Liver (tissue), 9 donors: ENCODE measurements around the gene ADARB1. TPM values are rescaled to one million over a fixed set of nuclear protein-coding genes. Genes with fewer than 3 reads are reported as not detected.

ENCODE experiments used
- DNase-seq: peaks from one replicate; pipeline ENCODE4 v3.0.0-alpha.2; 2017; ENCODE audit warnings: low spot score
- H3K27ac ChIP-seq, 2 donors: one replicate each; pipeline ENCODE4 v1.7.0; 2013; ENCODE audit warnings: inconsistent platforms in 2 of 2, low read length in 2 of 2, control low read depth in 1 of 2, low read depth in 1 of 2, mild to moderate bottlenecking in 1 of 2
- H3K27me3 ChIP-seq, 4 donors: one replicate each; pipeline versions ENCODE4 v1.6.1 to v1.7.0; 2013; ENCODE audit warnings: low read length in 3 of 4, inconsistent platforms in 1 of 4, mild to moderate bottlenecking in 1 of 4, moderate library complexity in 1 of 4; ENCODE audit not compliant: control insufficient read depth in 4 of 4, insufficient read depth in 4 of 4
- H3K36me3 ChIP-seq, 4 donors: one replicate each; pipeline versions ENCODE4 v1.6.1 to v1.7.0; 2013; ENCODE audit warnings: low read length in 3 of 4, mild to moderate bottlenecking in 3 of 4, low read depth in 1 of 4, moderate library complexity in 1 of 4; ENCODE audit not compliant: control insufficient read depth in 4 of 4, insufficient read depth in 3 of 4
- H3K4me1 ChIP-seq, 4 donors: one replicate each; pipeline versions ENCODE4 v1.6.1 to v1.7.0; 2013; ENCODE audit warnings: low read length in 3 of 4, mild to moderate bottlenecking in 3 of 4, moderate library complexity in 1 of 4; ENCODE audit not compliant: control insufficient read depth in 4 of 4, insufficient read depth in 4 of 4
- H3K4me3 ChIP-seq, 3 donors: one replicate each; pipeline versions ENCODE4 v1.6.1 to v1.7.0; 2013; ENCODE audit warnings: low read length in 3 of 3, control low read depth in 1 of 3, low read depth in 1 of 3, mild to moderate bottlenecking in 1 of 3
- H3K9ac ChIP-seq, 2 donors: one replicate each; pipeline ENCODE4 v1.7.0; 2013; ENCODE audit warnings: low read length in 2 of 2, mild to moderate bottlenecking in 2 of 2, moderate library complexity in 2 of 2, control low read depth in 1 of 2, low read depth in 1 of 2
- H3K9me3 ChIP-seq, 4 donors: one replicate each; pipeline versions ENCODE4 v1.6.1 to v1.7.0; 2013; ENCODE audit warnings: low read length in 3 of 4; ENCODE audit not compliant: control insufficient read depth in 4 of 4
- ATF3 ChIP-seq: IDR thresholded peaks from 2 replicates; pipeline ENCODE4 v1.6.1; 2016; ENCODE audit warnings: antibody characterized with exemption
- EGR1 ChIP-seq, 2 donors: IDR thresholded peaks; 2 replicates each; pipeline ENCODE4 v1.6.1; 2016 to 2018; ENCODE audit warnings: antibody characterized with exemption in 2 of 2, low read depth in 2 of 2
- FOXA1 ChIP-seq: IDR thresholded peaks from 2 replicates; pipeline ENCODE4 v1.6.1; 2016; ENCODE audit warnings: antibody characterized with exemption
- FOXA2 ChIP-seq: IDR thresholded peaks from 2 replicates; pipeline ENCODE4 v1.6.1; 2016; ENCODE audit warnings: antibody characterized with exemption
- GABPA ChIP-seq, 2 donors: IDR thresholded peaks in 1 of 2; conservative IDR thresholded peaks in 1 of 2; 2 replicates each; pipeline ENCODE4 v1.6.1; 2016; ENCODE audit warnings: antibody characterized with exemption in 2 of 2, mild to moderate bottlenecking in 1 of 2, moderate library complexity in 1 of 2
- HNF4A ChIP-seq, 2 donors: conservative IDR thresholded peaks; 2 replicates each; pipeline ENCODE4 v1.6.1; 2016; ENCODE audit warnings: antibody characterized with exemption in 2 of 2, mild to moderate bottlenecking in 2 of 2
- JUND ChIP-seq, 2 donors: IDR thresholded peaks; 2 replicates each; pipeline ENCODE4 v1.6.1; 2016; ENCODE audit warnings: antibody characterized with exemption in 2 of 2
- MAX ChIP-seq: IDR thresholded peaks from 2 replicates; pipeline ENCODE4 v1.6.1; 2016; ENCODE audit warnings: antibody characterized with exemption
- NR2F2 ChIP-seq: IDR thresholded peaks from 2 replicates; pipeline ENCODE4 v1.6.1; 2016; ENCODE audit warnings: antibody characterized with exemption
- RAD21 ChIP-seq, 2 donors: IDR thresholded peaks; 2 replicates each; pipeline ENCODE4 v1.6.1; 2016; ENCODE audit warnings: antibody characterized with exemption in 2 of 2, mild to moderate bottlenecking in 2 of 2
- REST ChIP-seq: IDR thresholded peaks from 2 replicates; pipeline ENCODE4 v1.6.1; 2016; ENCODE audit warnings: antibody characterized with exemption, mild to moderate bottlenecking
- RXRA ChIP-seq, 2 donors: IDR thresholded peaks; 2 replicates each; pipeline ENCODE4 v1.6.1; 2017 to 2018; ENCODE audit warnings: antibody characterized with exemption in 2 of 2, mild to moderate bottlenecking in 1 of 2
- SP1 ChIP-seq: IDR thresholded peaks from 2 replicates; pipeline ENCODE4 v1.6.1; 2018; ENCODE audit warnings: antibody characterized with exemption, mild to moderate bottlenecking
- TAF1 ChIP-seq: conservative IDR thresholded peaks from 2 replicates; pipeline ENCODE4 v1.6.1; 2016; ENCODE audit warnings: antibody characterized with exemption, mild to moderate bottlenecking
- YY1 ChIP-seq: IDR thresholded peaks from 2 replicates; pipeline ENCODE4 v1.6.1; 2016; ENCODE audit warnings: antibody characterized with exemption, mild to moderate bottlenecking
- ZBTB33 ChIP-seq: IDR thresholded peaks from 2 replicates; pipeline ENCODE4 v1.6.1; 2016; ENCODE audit warnings: antibody characterized with exemption
- WGBS: extraction: QIAGEN DNeasy Blood & Tissue Kit; methylation state at CpG from one replicate; pipeline ENCODE4 v1.1.7; 2013; 5-methylcytosine and 5-hydroxymethylcytosine counted together
- polyA plus RNA-seq, 2 donors: library from polyadenylated mRNA; stranded (reverse) in 1 of 2; unstranded in 1 of 2; fragments of 200-250 nt in 1 of 2; fragments of >200 nt in 1 of 2; fragmentation: Nextera tagmentation in 1 of 2; extraction: Ambion mirVana in 1 of 2; gene quantifications; one replicate each; pipeline versions ENCODE4 v1.2.1 to v1.2.3, GENCODE V29; 2013 to 2015
- total RNA-seq, 2 donors: library from RNA; depleted of rRNA; stranded (reverse); fragments of >200 nt; gene quantifications; one replicate each; pipeline ENCODE4 v1.2.3, GENCODE V29; 2014
- donor health status: healthy.
- donor health status: healthy.
- donor health status: healthy.
- donor health status: healthy.
- donor health status: healthy.

The ADARB1 gene
- total and polyA plus RNA-seq, 4 donors = 1.6 to 7.8 (median 2.9) TPM

- H3K4me3 ChIP-seq = no peak overlapping the region
- no peak for DNase-seq
- TF ChIP-seq ATF3 (no peak), RAD21 (IDR thresholded peaks at IDR 0.05) (no peak), FOXA1 (no peak), YY1 (no peak), FOXA2 (no peak), ZBTB33 (no peak), NR2F2 (no peak), MAX (no peak), EGR1 (IDR thresholded peaks at IDR 0.05; ENCODE audit: low read depth in 2 of 2) (no peak), SP1 (no peak), HNF4A (conservative IDR thresholded peaks at IDR 0.05) (no peak), JUND (IDR thresholded peaks at IDR 0.05) (no peak), REST (no peak)
- no peaks in the 10 kb centered on the region for H3K9me3 ChIP-seq
- H3K9ac ChIP-seq = no peak overlapping the region
- H3K36me3 ChIP-seq = peaks cover 0 to 5% (median 2%) of the 10 kb centered on the region in 4 donors
- no peaks in the 10 kb centered on the region for H3K27me3 ChIP-seq
- WGBS = 90% methylated on average over 16 of the region's 16 CpGs
- H3K27ac ChIP-seq = no peak overlapping the region
- peaks cover 0 to 2% (median 0%) of the 10 kb centered on the region in 4 donors for H3K4me1 ChIP-seq
Measured at GRCh38 chr21:45225741-45226327, 151.5 kb downstream of the ADARB1 start.

GRCh38 chr21:45226540-45227326 is 152.4 kb downstream of the ADARB1 start:
- Histone ChIP-seq H3K4me1 (no peaks in the 10 kb centered on the region), H3K9ac (no peak overlapping the region), H3K27ac (no peak overlapping the region), H3K27me3 (no peaks in the 10 kb centered on the region), H3K36me3 (peaks cover 0 to 2% (median under 1%) of the 10 kb centered on the region in 4 donors), H3K4me3 (no peak overlapping the region), H3K9me3 (no peaks in the 10 kb centered on the region)
- DNase-seq = no peak
- 66% methylated on average over 15 of the region's 15 CpGs for WGBS
- TF ChIP-seq GABPA (IDR thresholded peaks at IDR 0.05 in 1 of 2, conservative IDR thresholded peaks at IDR 0.05 in 1 of 2) (no peak), ZBTB33 (no peak), EGR1 (IDR thresholded peaks at IDR 0.05; ENCODE audit: low read depth in 2 of 2) (no peak), FOXA2 (no peak), SP1 (no peak), TAF1 (no peak), REST (no peak), RXRA (IDR thresholded peaks at IDR 0.05) (no peak), YY1 (no peak), NR2F2 (no peak)
